K562 (cell line): ENCODE data around the gene LDAH. TPM values are rescaled to one million over a fixed set of nuclear protein-coding genes. Genes with fewer than 3 reads are reported as not detected.

ENCODE experiments used
- ATAC-seq: fragments of 200-7000 bp; cut with Tn5 transposase; 3 replicates; pipeline ENCODE4 v1.9.1; 2020; ENCODE audit warnings: moderate library complexity
- BruUV-seq: library from RNA; stranded (reverse); fragments of 400-500 nt; replicated peaks from 2 replicates; lab custom pipeline; 2021; lab: Mats Ljungman, UMichigan
- CTCF ChIA-PET: fragments of 300-600 bp; formaldehyde crosslinking; extraction: SDS; loops from one replicate; lab custom pipeline; 2021; ENCODE audit warnings: low intra/inter-chr PET ratio; lab: Yijun Ruan, JAX
- POLR2A ChIA-PET: fragments of 300-600, 350-650 bp; sonication (Branson Sonifier 250); formaldehyde crosslinking; extraction: SDS; loops from one replicate; lab custom pipeline; 2021; ENCODE audit warnings: antibody characterized with exemption, inconsistent platforms; lab: Yijun Ruan, JAX
- DNase-seq, 4 experiments: peaks; one replicate each; pipeline versions ENCODE4 v3.0.0 to v3.0.0-alpha.2; 2011 to 2018; ENCODE audit warnings: low spot score in 3 of 4, mixed read lengths in 3 of 4; ENCODE audit errors: extremely low read depth in 1 of 4
- FAIRE-seq: peaks from 2 replicates; lab custom pipeline; 2011; peaks lifted over from hg19 to GRCh38; lab: Jason Lieb, UNC
- H2AFZ ChIP-seq: 2 replicates; pipeline ENCODE4 v1.6.0; 2011; ENCODE audit warnings: low read depth, low read length, control low read depth, inconsistent platforms
- H3K27ac ChIP-seq: fragments of 200-600 bp; 3 replicates; pipeline ENCODE4 v1.8.0; 2011; ENCODE audit warnings: low read depth, mild to moderate bottlenecking, control low read depth, inconsistent platforms, low read length, moderate library complexity, mixed read lengths; ENCODE audit errors: extremely low read depth
- H3K27me3 ChIP-seq, 2 experiments: fragments of 300-600 bp in 1 of 2; 2 replicates in 1 of 2; 3 replicates in 1 of 2; pipeline versions ENCODE4 v1.6.0 to v1.8.0; 2011; ENCODE audit warnings: inconsistent platforms in 2 of 2, low read length in 2 of 2, mild to moderate bottlenecking in 1 of 2, mixed read lengths in 1 of 2, moderate library complexity in 1 of 2; ENCODE audit not compliant: control insufficient read depth in 2 of 2, insufficient read depth in 2 of 2
- H3K36me3 ChIP-seq: fragments of 300-600 bp; 3 replicates; pipeline ENCODE4 v1.8.0; 2011; ENCODE audit warnings: mild to moderate bottlenecking, low read length, inconsistent platforms; ENCODE audit not compliant: control insufficient read depth, insufficient read depth
- H3K4me1 ChIP-seq, 2 experiments: fragments of 200-600 bp in 1 of 2; replicated peaks in 1 of 2; 2 replicates in 1 of 2; 3 replicates in 1 of 2; pipeline versions ENCODE4 v1.5.1 to v1.8.0; 2011; ENCODE audit warnings: inconsistent platforms in 2 of 2, low read length in 2 of 2, mild to moderate bottlenecking in 1 of 2, mixed read lengths in 1 of 2, moderate library complexity in 1 of 2; ENCODE audit not compliant: control insufficient read depth in 2 of 2, insufficient read depth in 2 of 2
- H3K4me2 ChIP-seq: 2 replicates; pipeline ENCODE4 v1.6.1; 2011; ENCODE audit warnings: low read length, control low read depth, inconsistent platforms, mixed read lengths; ENCODE audit not compliant: insufficient read depth
- H3K4me3 ChIP-seq: fragments of 200-600 bp; sonication (generic), shearing (Covaris generic); 2 replicates; pipeline ENCODE4 v1.5.1; 2016; ENCODE audit warnings: control low read depth, inconsistent platforms
- H3K79me2 ChIP-seq: fragments of 200-600 bp; 3 replicates; pipeline ENCODE4 v1.8.0; 2011; ENCODE audit warnings: low read length, inconsistent platforms; ENCODE audit not compliant: control insufficient read depth, insufficient read depth
- H3K9ac ChIP-seq, 2 experiments: 2 replicates each; pipeline versions ENCODE4 v1.6.0 to v1.6.1; 2011; ENCODE audit warnings: low read depth in 2 of 2, low read length in 2 of 2, control low read depth in 1 of 2, inconsistent platforms in 1 of 2, mild to moderate bottlenecking in 1 of 2, mixed read lengths in 1 of 2; ENCODE audit not compliant: insufficient read depth in 1 of 2
- H3K9me1 ChIP-seq: one replicate; pipeline ENCODE4 v1.6.0; 2011; ENCODE audit warnings: inconsistent platforms, mild to moderate bottlenecking, low read length, moderate library complexity; ENCODE audit not compliant: control insufficient read depth, insufficient read depth
- H3K9me3 ChIP-seq: replicated peaks from 2 replicates; pipeline ENCODE4 v1.5.1; 2011; ENCODE audit warnings: low read depth, low read length, inconsistent platforms; ENCODE audit not compliant: control insufficient read depth, insufficient read depth
- H4K20me1 ChIP-seq: replicated peaks from 2 replicates; pipeline ENCODE4 v1.6.1; 2011; ENCODE audit warnings: low read length, inconsistent platforms, mixed read lengths; ENCODE audit not compliant: control insufficient read depth, insufficient read depth
- CSDE1 ChIP-seq, 2 experiments: fragments of 450-650 bp; IDR thresholded peaks; 2 replicates each; pipeline ENCODE4 v1.6.1; 2016; ENCODE audit warnings: mild to moderate bottlenecking in 1 of 2
- ETV1 ChIP-seq: fragments of 450-650 bp; conservative IDR thresholded peaks from 2 replicates; pipeline ENCODE4 v1.6.1; 2016; ENCODE audit warnings: missing genetic modification characterization, control low read depth, low read depth, missing compliant biosample characterization
- HDGF ChIP-seq: fragments of 450-650 bp; IDR thresholded peaks from 2 replicates; pipeline ENCODE4 v1.6.1; 2016
- HIVEP1 ChIP-seq: fragments of 250-450 bp; sonication (Bioruptor Pico); IDR thresholded peaks from 2 replicates; pipeline ENCODE4 v1.4.0; 2020; ENCODE audit warnings: mild to moderate bottlenecking
- SMARCB1 ChIP-seq: IDR thresholded peaks from 2 replicates; pipeline ENCODE4 v1.6.1; 2011; ENCODE audit warnings: improper control_type of control experiment, low read depth; ENCODE audit not compliant: insufficient read length
- ZBTB7A ChIP-seq: IDR thresholded peaks from 2 replicates; pipeline ENCODE4 v1.6.1; 2011; ENCODE audit warnings: low read depth, mild to moderate bottlenecking, low read length, moderate library complexity, borderline replicate concordance; ENCODE audit not compliant: control insufficient read depth
- WGBS: fragments of 100-300 bp; shearing (Covaris generic); methylation state at CpG from one replicate; pipeline ENCODE4 v1.1.6; 2016; ENCODE audit warnings: low coverage, mixed read lengths; ENCODE audit not compliant: insufficient coverage; ENCODE audit errors: missing lambda C conversion rate; 5-methylcytosine and 5-hydroxymethylcytosine counted together
- in situ Hi-C: fragments of 300-500 bp; cut with MboI; formaldehyde crosslinking; loops from 4 replicates; pipeline ENCODE4 v1.15.0; 2018; ENCODE audit warnings: inconsistent platforms, mixed read lengths
- intact Hi-C: fragments of 100-400 bp; cut with micrococcal nuclease; formaldehyde crosslinking; loops from 2 replicates; pipeline ENCODE4 v1.14.2; 2022
- polyA plus RNA-seq, 8 experiments: library from polyadenylated mRNA; depleted of rRNA in 4 of 8; stranded (reverse) in 5 of 8; unstranded in 3 of 8; fragments of >200 nt; fragmentation: Nextera tagmentation in 2 of 8; fragmentation: Illumina TruSeq in 1 of 8; extraction: Ambion mirVana in 2 of 8; extraction: Trizol in 1 of 8; gene quantifications; 2 replicates each; pipeline versions ENCODE4 v1.2.1 to v1.2.3, GENCODE V29; 2011 to 2014; ENCODE audit warnings: inconsistent platforms in 1 of 8, missing spikeins in 1 of 8
- total RNA-seq, 7 experiments: library from RNA; depleted of rRNA in 6 of 7; stranded (reverse); fragments of >200 nt in 6 of 7; fragmentation: Illumina TruSeq in 2 of 7; extraction: Trizol in 2 of 7; gene quantifications; 2 replicates each; pipeline versions ENCODE4 v1.2.1 to v1.2.3, GENCODE V29; 2011 to 2021; ENCODE audit warnings: low replicate concordance in 1 of 7
- TF ChIP-seq, protein P1 (sequence below): sonication (generic); formaldehyde crosslinking; IDR thresholded peaks from 2 replicates; pipeline ENCODE4 v1.8.0; 2022; ENCODE audit warnings: mild to moderate bottlenecking, missing genetic modification reagents, borderline replicate concordance
- TF ChIP-seq, protein P2 (sequence below): fragments of 250-450 bp; sonication (Bioruptor Pico); IDR thresholded peaks from 2 replicates; pipeline ENCODE4 v1.5.0; 2021

LDAH gene
- total and polyA plus RNA-seq, 9 of the 15 experiments (the other 6 are each of a cell fraction or from before 2014, with no cell fraction given) = 22.3 to 60.1 (median 40.0) TPM

DNA sequence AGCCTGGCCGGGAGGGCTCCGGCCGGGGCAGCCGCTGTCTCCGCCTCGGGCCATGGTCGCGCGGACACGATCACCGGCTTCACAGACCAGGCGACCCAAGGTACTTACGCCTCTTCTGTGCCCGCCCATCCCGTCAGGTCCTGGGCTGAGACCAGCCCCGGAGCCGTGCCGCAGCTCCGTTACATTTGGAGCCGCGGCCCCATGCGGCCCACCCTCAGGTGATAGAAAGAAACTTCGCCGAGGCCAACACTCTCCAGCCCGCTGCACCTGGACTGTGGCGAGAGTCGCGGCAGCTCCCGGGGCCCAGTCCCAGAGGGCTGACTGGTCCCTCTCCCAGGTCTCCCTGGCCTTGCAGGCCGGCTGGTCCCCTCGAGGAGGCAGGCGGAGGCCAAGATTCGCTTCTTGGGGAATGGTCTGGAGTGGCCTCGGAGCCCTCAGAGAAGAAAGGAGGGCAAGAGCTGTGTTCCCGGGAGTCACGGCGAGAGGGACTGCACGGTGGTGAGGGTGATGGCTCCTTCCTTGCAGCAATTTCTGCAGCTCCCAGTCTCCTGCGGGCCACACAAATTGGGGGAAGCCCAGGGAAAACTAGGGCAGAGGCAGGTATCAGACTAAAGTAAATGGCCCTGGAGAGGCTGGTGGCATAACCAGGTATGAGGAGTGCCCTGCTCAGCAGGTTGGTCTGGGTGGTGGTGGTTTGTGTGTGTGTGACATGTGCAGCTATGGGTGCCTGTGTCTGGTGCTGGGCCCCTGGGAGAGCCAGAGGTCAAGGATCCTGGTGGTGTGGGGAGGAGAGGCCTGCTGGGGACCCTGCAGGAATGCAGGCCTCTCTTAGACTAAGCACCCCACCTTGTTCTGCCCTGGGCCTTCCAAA lies 155.1 kb downstream of the LDAH start (continued):
- TF ChIP-seq ETV1 (no peak), ZBTB7A (no peak), SMARCB1 (no peak), HIVEP1 (CRISPR knock-in tag) (no peak), HDGF (no peak)

DNA sequence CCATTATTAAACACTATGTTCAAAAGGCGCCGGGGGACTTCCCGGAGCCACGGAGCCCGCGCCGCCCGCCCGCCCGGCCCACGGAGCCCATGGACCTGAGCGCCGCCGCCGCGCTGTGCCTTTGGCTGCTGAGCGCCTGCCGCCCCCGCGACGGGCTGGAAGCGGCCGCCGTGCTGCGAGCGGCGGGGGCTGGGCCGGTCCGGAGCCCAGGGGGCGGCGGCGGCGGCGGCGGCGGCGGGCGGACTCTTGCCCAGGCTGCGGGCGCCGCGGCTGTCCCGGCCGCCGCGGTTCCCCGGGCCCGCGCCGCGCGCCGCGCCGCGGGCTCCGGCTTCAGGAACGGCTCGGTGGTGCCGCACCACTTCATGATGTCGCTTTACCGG lies 155.8 kb downstream of the LDAH start:
- peaks cover 0 to 32% of the 10 kb centered on the region in 2 experiments; a peak in 2 of 5 replicates for H3K4me1 ChIP-seq
- no peak overlapping the region for H3K9ac ChIP-seq
- H3K9me1 ChIP-seq = no peaks in the 10 kb centered on the region
- H4K20me1 ChIP-seq = peaks cover 4% of the 10 kb centered on the region; the same call in 1 of the 2 replicates
- ATAC-seq = no peak
- in situ Hi-C loops = loop anchor here (25.0 kb wide), 1 partner anchor 595 kb away; no protein-coding TSS in a partner anchor
- peak in 2 of 4 experiments; percentile 29 to 33 for DNase-seq
- no peaks in the 10 kb centered on the region for H3K9me3 ChIP-seq
- BruUV-seq = no TSS peak
- no peak for FAIRE-seq
- H2AFZ ChIP-seq = no peak overlapping the region
- no peaks in the 10 kb centered on the region for H3K36me3 ChIP-seq
- peaks cover 30 to 81% of the 10 kb centered on the region in 2 experiments; a peak in 4 of 5 replicates for H3K27me3 ChIP-seq
- TF ChIP-seq, protein P1, sequence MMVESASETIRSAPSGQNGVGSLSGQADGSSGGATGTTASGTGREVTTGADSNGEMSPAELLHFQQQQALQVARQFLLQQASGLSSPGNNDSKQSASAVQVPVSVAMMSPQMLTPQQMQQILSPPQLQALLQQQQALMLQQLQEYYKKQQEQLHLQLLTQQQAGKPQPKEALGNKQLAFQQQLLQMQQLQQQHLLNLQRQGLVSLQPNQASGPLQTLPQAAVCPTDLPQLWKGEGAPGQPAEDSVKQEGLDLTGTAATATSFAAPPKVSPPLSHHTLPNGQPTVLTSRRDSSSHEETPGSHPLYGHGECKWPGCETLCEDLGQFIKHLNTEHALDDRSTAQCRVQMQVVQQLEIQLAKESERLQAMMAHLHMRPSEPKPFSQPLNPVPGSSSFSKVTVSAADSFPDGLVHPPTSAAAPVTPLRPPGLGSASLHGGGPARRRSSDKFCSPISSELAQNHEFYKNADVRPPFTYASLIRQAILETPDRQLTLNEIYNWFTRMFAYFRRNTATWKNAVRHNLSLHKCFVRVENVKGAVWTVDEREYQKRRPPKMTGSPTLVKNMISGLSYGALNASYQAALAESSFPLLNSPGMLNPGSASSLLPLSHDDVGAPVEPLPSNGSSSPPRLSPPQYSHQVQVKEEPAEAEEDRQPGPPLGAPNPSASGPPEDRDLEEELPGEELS = no peak
- TF ChIP-seq CSDE1 (IDR thresholded peaks at IDR 0.05) = no peak
- TF ChIP-seq, protein P2, sequence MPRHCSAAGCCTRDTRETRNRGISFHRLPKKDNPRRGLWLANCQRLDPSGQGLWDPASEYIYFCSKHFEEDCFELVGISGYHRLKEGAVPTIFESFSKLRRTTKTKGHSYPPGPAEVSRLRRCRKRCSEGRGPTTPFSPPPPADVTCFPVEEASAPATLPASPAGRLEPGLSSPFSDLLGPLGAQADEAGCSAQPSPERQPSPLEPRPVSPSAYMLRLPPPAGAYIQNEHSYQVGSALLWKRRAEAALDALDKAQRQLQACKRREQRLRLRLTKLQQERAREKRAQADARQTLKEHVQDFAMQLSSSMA = no peak
- H3K4me3 ChIP-seq = no peak overlapping the region
- 37% methylated on average over 4 of the region's 62 CpGs for WGBS
- intact Hi-C loops = loop anchor here (10.0 kb wide), 3 partner anchors 118 to 648 kb away; no protein-coding TSS in a partner anchor
- CTCF ChIA-PET = interaction anchor here (0.5 kb wide), 1 partner anchor 360 kb away, joined by 3 read pairs; no protein-coding TSS in a partner anchor
- POLR2A ChIA-PET = interaction anchor here (0.5 to 1.1 kb wide), 3 partner anchors 9 to 301 kb away, joined by 3 to 4 read pairs (median 3); no protein-coding TSS in a partner anchor
- no peaks in the 10 kb centered on the region for H3K79me2 ChIP-seq
- H3K4me2 ChIP-seq = no peak overlapping the region
- H3K27ac ChIP-seq = no peak overlapping the region
